Ovary (tissue), 9 donors: Measurements from ENCODE around the gene SPATA3. TPM values are rescaled to one million over a fixed set of nuclear protein-coding genes. Genes with fewer than 3 reads are reported as not detected.

Experiments used
- DNase-seq, 5 donors: peaks; one replicate each; pipeline ENCODE4 v3.0.0-alpha.2; 2019 to 2020
- H3K27ac ChIP-seq, 2 donors: fragments of 200-600 bp; one replicate each; pipeline versions ENCODE4 v1.5.1 to v1.8.0; 2019 to 2022
- H3K27me3 ChIP-seq: fragments of 200-600 bp; one replicate; pipeline ENCODE4 v1.8.0; 2022
- H3K36me3 ChIP-seq: fragments of 200-600 bp; sonication (generic); one replicate; pipeline ENCODE4 v1.5.1; 2019
- H3K4me1 ChIP-seq: one replicate; pipeline ENCODE4 v1.8.1; 2013; ENCODE audit warnings: mild to moderate bottlenecking, moderate library complexity; ENCODE audit not compliant: insufficient read depth
- H3K4me3 ChIP-seq: fragments of 200-600 bp; sonication (generic); one replicate; pipeline ENCODE4 v1.5.1; 2017
- H3K9me3 ChIP-seq, 2 donors: fragments of 200-600 bp in 1 of 2; sonication (generic) in 1 of 2; one replicate each; pipeline versions ENCODE4 v1.5.1 to v1.8.1; 2013 to 2019; ENCODE audit warnings: mild to moderate bottlenecking in 1 of 2, moderate library complexity in 1 of 2
- EP300 ChIP-seq: sonication (generic); formaldehyde crosslinking; IDR thresholded peaks from one replicate; pipeline ENCODE4 v1.6.1; 2017; ENCODE audit warnings: antibody characterized with exemption
- POLR2A ChIP-seq: fragments of 450-650 bp; IDR thresholded peaks from one replicate; pipeline ENCODE4 v1.6.1; 2017; ENCODE audit warnings: antibody characterized with exemption, mild to moderate bottlenecking, moderate library complexity
- WGBS, 3 donors: extraction: QIAGEN DNeasy Blood & Tissue Kit in 1 of 3; methylation state at CpG; one replicate each; pipeline versions ENCODE4 v1.1.5 to v1.1.7; 2013 to 2017; 5-methylcytosine and 5-hydroxymethylcytosine counted together
- intact Hi-C, 4 donors: fragments of 100-400 bp; cut with DNase I; formaldehyde crosslinking; loops; one replicate each; pipeline versions ENCODE4 v1.11.0 to v1.15.1; 2022 to 2023
- polyA plus RNA-seq, 2 donors: library from polyadenylated mRNA; stranded (reverse); fragments of 200-250 nt in 1 of 2; fragments of 350-450 nt in 1 of 2; fragmentation: Illumina TruSeq in 1 of 2; extraction: RNeasy Lipid Tissue Mini Kit (QIAGEN cat#74804) in 1 of 2; gene quantifications; one replicate each; pipeline ENCODE4 v1.2.3, GENCODE V29; 2013 to 2014
- total RNA-seq, 7 donors: library from RNA; depleted of rRNA in 2 of 7; stranded (reverse); fragments of >200 nt in 2 of 7; fragmentation: NEBNext Ultra II Directional in 3 of 7; extraction: Animal tissue kit (Norgen Biotek cat#: 25700) in 3 of 7; gene quantifications; one replicate each; pipeline versions ENCODE4 v1.1.0 to v1.2.4, GENCODE V29; 2016 to 2023
- TF ChIP-seq, protein P1 (sequence below), 3 donors: fragments of 450-650 bp in 2 of 3; fragments of 200-600 bp in 1 of 3; IDR thresholded peaks; one replicate each; pipeline versions ENCODE4 v1.5.1 to v1.8.0; 2016 to 2022; ENCODE audit warnings: antibody characterized with exemption in 3 of 3, mild to moderate bottlenecking in 1 of 3
- donor health status: DM: no; HTN: no; CAD: no; lungs with moderate emphysema.
- donor health status: DM: no; HTN: no; CAD: no.
- donor health status: Bipolar disorder and iron deficiency.
- donor health status: DM: yes; HTN: yes; CAD: no.
- donor health status: DM: no; HTN: no; CAD: no.
- donor health status: DM: yes; HTN: yes; CAD: no.

Gene SPATA3
- total and polyA plus RNA-seq, 9 donors: not detected

DNA sequence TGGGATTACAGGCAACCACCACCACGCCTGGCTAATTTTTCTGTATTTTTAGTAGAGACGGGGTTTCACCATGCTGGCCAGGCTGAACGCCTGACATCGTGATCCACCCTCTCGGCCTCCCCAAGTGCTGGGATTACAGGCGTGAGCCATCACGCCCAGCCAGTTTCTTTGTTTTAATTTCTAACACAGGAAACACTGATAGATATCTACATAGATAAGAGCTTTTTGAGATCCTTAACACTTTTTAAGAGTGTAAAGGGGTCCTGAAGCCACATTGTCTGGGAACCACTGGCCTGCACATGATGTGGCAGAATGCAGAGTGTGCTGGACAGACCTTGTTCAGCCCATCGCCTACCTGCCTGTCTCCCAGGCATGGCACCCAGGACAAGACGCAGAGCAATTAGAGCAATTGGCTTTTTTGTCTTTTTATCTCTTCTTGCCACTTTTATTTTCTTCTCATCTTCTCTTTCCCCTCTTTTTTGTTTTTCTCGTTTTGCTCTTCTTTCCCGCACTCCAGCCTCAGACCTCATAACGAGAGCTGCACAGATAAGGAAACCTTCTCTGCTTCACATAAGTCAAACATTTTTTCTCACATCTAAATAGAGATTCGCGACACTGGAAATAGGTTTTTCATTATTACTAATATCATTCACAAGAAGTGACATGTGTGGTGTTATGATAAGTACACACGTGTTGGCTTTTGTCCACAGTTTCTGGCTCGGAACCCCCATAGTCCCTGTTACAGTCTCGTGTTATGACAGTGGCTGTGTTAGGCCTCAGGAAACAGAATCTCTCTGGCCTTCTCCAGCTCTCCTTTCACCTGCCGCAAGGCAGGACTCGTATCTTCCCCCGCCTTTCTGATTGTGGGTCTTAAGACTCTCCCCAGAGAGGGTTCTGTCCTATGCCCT, 45.7 kb upstream of the SPATA3 start:
- Histone ChIP-seq H3K36me3 (no peaks in the 10 kb centered on the region), H3K4me1 (no peaks in the 10 kb centered on the region), H3K9me3 (no peaks in the 10 kb centered on the region), H3K27me3 (no peaks in the 10 kb centered on the region), H3K4me3 (no peak overlapping the region), H3K27ac (no peak overlapping the region)
- intact Hi-C loops: no loop called here
- TF ChIP-seq, protein P1, sequence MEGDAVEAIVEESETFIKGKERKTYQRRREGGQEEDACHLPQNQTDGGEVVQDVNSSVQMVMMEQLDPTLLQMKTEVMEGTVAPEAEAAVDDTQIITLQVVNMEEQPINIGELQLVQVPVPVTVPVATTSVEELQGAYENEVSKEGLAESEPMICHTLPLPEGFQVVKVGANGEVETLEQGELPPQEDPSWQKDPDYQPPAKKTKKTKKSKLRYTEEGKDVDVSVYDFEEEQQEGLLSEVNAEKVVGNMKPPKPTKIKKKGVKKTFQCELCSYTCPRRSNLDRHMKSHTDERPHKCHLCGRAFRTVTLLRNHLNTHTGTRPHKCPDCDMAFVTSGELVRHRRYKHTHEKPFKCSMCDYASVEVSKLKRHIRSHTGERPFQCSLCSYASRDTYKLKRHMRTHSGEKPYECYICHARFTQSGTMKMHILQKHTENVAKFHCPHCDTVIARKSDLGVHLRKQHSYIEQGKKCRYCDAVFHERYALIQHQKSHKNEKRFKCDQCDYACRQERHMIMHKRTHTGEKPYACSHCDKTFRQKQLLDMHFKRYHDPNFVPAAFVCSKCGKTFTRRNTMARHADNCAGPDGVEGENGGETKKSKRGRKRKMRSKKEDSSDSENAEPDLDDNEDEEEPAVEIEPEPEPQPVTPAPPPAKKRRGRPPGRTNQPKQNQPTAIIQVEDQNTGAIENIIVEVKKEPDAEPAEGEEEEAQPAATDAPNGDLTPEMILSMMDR (IDR thresholded peaks at IDR 0.05): no peak
- TF ChIP-seq POLR2A (no peak), EP300 (no peak)
- 89 to 91% (median 89%) methylated on average over 20 of the region's 20 CpGs for WGBS, 3 donors
- DNase-seq: no peak

DNA sequence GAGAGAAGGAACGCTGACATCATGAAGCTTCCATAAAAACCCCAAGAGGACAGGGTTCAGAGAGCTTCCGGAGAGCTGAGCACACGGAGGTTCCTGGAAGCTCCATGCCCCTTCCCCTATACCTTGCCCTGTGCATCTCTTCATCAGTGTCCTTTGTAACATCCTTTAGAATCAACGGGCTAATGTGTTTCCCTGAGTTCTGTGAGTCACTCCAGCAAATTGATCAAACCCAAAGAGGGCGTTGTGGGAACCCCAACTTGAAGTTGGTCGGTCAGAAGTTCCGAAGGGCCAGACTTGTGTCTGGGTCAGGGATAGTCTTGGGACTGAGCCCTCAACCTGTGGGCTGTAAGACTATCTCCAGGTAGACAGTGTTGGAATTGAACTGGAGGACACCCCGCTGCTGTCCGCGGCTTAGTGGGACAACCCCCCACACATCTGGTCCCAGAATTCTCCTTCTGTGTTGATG, 45.0 kb upstream of the SPATA3 start:
- WGBS, 3 donors: 87 to 91% (median 91%) methylated on average over 10 of the region's 10 CpGs
- no peak for DNase-seq
- H3K27me3 ChIP-seq: no peaks in the 10 kb centered on the region
- H3K4me3 ChIP-seq: no peak overlapping the region
- no peaks in the 10 kb centered on the region for H3K36me3 ChIP-seq
- TF ChIP-seq POLR2A: no peak
- TF ChIP-seq, protein P1 (IDR thresholded peaks at IDR 0.05): no peak
- TF ChIP-seq EP300: no peak
- intact Hi-C loops: no loop called here
- no peaks in the 10 kb centered on the region for H3K9me3 ChIP-seq
- H3K27ac ChIP-seq: no peak overlapping the region
- H3K4me1 ChIP-seq: no peaks in the 10 kb centered on the region

DNA sequence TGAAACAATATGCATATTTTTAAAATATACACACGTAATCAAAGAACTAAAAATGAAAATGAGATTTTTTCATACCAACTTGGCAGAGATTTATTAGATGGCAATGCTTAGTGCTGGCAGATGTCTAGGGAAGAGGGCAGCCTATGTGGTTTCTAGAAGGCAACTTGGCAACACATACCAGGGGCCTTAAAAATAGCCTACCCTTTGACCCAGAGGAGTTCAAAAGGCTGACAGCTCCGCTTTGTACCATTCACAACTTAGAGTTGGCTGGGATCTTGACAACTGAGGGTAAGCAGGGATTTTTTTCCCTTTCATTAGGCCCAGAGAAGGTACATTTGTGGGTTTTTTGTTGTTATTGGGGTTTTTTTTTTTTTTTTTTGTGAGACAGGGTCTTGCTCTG, 44.5 kb upstream of the SPATA3 start:
- WGBS, 3 donors: 50 to 58% (median 54%) methylated on average over 2 of the region's 2 CpGs
- no peak for DNase-seq

DNA sequence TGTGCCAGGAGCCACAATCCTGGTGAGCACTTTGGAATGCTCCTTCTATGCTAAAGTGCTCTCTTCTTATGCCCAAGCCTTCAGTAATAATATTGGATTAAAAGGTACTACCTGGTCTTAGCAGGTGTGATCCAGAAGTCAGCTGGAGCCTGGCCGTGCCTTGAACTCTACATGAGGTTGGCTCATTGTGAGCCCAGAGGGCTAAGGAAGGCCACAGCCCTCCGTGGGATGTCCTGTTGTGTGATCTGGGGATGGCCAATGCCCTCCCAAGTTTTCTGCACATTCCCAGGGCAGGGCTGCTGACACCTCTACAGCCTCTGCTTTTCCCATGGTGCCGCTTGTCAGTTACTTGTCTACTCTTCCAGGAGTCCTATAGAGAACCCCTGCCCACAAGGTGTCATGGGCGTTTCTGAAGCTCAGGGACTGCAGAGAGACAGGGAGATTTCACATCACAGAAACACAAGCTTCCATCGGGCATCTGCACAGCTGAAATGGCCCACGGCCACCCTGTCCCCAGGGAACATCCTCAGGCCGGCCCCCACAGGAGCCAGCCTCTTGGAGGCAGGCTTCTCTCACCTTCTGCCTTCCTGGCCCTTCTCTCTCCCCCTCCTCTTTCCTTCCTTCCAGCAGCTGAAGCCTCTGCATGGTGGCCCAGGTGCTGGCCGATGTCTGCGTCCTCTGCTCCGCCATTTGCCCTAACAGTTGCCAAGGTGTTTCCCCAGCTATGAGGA, 43.5 kb upstream of the SPATA3 start:
- 90 to 95% (median 95%) methylated on average over 10 of the region's 10 CpGs for WGBS, 3 donors
- no peak for TF ChIP-seq EP300

More for the DNA sequence above, 44.5 kb upstream of the SPATA3 start:
- Histone ChIP-seq H3K27ac (no peak overlapping the region), H3K4me3 (no peak overlapping the region), H3K9me3 (no peaks in the 10 kb centered on the region), H3K27me3 (no peaks in the 10 kb centered on the region), H3K4me1 (no peaks in the 10 kb centered on the region), H3K36me3 (no peaks in the 10 kb centered on the region)
- intact Hi-C loops: no loop called here
- no peak for TF ChIP-seq EP300
- no peak for TF ChIP-seq POLR2A

DNA sequence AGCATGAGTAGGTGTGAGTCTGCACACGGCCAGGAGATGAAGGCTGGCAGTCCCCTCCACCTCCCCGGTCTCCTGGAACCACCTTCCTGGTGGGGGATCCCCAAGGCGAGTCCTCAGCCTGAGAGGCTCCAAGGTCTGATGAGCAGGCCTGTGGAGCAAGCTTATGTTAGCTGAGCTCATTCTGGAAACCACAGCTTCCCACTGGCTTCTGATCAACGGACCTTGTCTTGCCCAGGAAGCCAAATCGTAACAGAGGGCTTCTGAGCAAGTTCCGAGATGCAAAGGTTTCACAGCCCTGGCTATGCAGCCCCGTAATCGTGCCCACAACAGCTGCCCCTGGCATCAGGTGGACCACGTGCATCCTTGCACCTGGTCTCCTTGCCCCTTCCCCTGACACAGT, 42.1 kb upstream of the SPATA3 start:
- 85 to 92% (median 86%) methylated on average over 9 of the region's 9 CpGs for WGBS, 3 donors
- Histone ChIP-seq H3K27me3 (no peaks in the 10 kb centered on the region), H3K27ac (no peak overlapping the region), H3K4me1 (no peaks in the 10 kb centered on the region), H3K36me3 (no peaks in the 10 kb centered on the region), H3K4me3 (no peak overlapping the region), H3K9me3 (no peaks in the 10 kb centered on the region)
- TF ChIP-seq EP300: no peak
- TF ChIP-seq POLR2A: no peak
- TF ChIP-seq, protein P1 (IDR thresholded peaks at IDR 0.05): no peak
- intact Hi-C loops: no loop called here
- DNase-seq: no peak

More for the DNA sequence above, 43.5 kb upstream of the SPATA3 start:
- Histone ChIP-seq H3K27me3 (no peaks in the 10 kb centered on the region), H3K4me1 (no peaks in the 10 kb centered on the region), H3K36me3 (no peaks in the 10 kb centered on the region), H3K27ac (no peak overlapping the region), H3K9me3 (no peaks in the 10 kb centered on the region), H3K4me3 (no peak overlapping the region)
- no peak for DNase-seq
- intact Hi-C loops: no loop called here
